Spinal cord (tissue), 10 donors: ENCODE results near the gene DYNLL2. TPM values are rescaled to one million over a fixed set of nuclear protein-coding genes. Genes with fewer than 3 reads are reported as not detected.

Experiments used
- DNase-seq, 6 donors: peaks; one replicate each; pipeline versions ENCODE4 v3.0.0 to v3.0.0-alpha.2; 2013 to 2015; ENCODE audit warnings: low spot score in 6 of 6, low read depth in 4 of 6
- H3K27ac ChIP-seq: one replicate; pipeline ENCODE4 v1.5.1; 2013; ENCODE audit warnings: low read depth, low read length, control low read depth
- H3K27me3 ChIP-seq: one replicate; pipeline ENCODE4 v1.6.1; 2013; ENCODE audit warnings: low read length; ENCODE audit not compliant: control insufficient read depth, insufficient read depth
- H3K36me3 ChIP-seq: one replicate; pipeline ENCODE4 v1.6.1; 2013; ENCODE audit warnings: low read length; ENCODE audit not compliant: control insufficient read depth, insufficient read depth
- H3K4me1 ChIP-seq: one replicate; pipeline ENCODE4 v1.6.1; 2013; ENCODE audit warnings: low read length; ENCODE audit not compliant: control insufficient read depth, insufficient read depth
- H3K4me3 ChIP-seq: one replicate; pipeline ENCODE4 v1.5.1; 2013; ENCODE audit warnings: low read depth, low read length, control low read depth
- H3K9me3 ChIP-seq: one replicate; pipeline ENCODE4 v1.6.1; 2013; ENCODE audit warnings: low read length; ENCODE audit not compliant: control insufficient read depth, insufficient read depth
- WGBS: methylation state at CpG from one replicate; pipeline ENCODE4 v1.1.5; 2013; ENCODE audit warnings: missing lambda C conversion rate; ENCODE audit not compliant: insufficient coverage; 5-methylcytosine and 5-hydroxymethylcytosine counted together
- polyA plus RNA-seq, 2 donors: library from polyadenylated mRNA; unstranded; fragments of 120-200 nt; gene quantifications; one replicate each; pipeline ENCODE4 v1.2.1, GENCODE V29; 2013; ENCODE audit not compliant: insufficient read length in 2 of 2
- total RNA-seq, 2 donors: library from RNA; depleted of rRNA in 1 of 2; stranded (reverse); fragments of 120-200 nt in 1 of 2; fragments of >200 nt in 1 of 2; gene quantifications; one replicate each; pipeline versions ENCODE4 v1.2.3 to v1.2.4, GENCODE V29; 2013 to 2014
- donor health status: healthy.

Gene DYNLL2
- total and polyA plus RNA-seq, 4 donors = 33.1 to 152 (median 100) TPM

DNA sequence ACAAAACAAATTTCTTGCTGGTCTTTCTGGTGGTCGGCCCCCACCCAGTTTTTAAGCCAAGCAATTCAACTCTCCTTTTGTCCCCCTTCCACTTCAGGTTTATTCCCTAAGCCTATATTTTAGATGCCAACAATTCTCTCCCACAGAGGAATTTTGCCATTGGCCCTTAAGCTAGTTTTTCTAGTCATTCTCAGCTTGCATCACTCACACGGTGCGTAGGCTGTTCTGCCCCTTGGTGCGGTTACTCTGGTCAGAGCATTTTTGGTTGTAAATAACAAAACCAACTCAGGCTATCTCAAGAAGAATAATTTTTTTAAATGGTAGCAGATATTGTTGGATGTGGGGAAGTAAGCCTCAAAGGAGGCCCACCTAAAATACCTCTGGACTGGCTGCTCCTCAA is 33.7 kb upstream of the DYNLL2 start:
- Histone ChIP-seq H3K4me3 (no peak overlapping the region), H3K4me1 (peaks cover 5% of the 10 kb centered on the region), H3K36me3 (no peaks in the 10 kb centered on the region), H3K27me3 (no peaks in the 10 kb centered on the region), H3K9me3 (no peaks in the 10 kb centered on the region), H3K27ac (no peak overlapping the region)
- 83% methylated on average over 1 of the region's 4 CpGs for WGBS
- no peak for DNase-seq

DNA sequence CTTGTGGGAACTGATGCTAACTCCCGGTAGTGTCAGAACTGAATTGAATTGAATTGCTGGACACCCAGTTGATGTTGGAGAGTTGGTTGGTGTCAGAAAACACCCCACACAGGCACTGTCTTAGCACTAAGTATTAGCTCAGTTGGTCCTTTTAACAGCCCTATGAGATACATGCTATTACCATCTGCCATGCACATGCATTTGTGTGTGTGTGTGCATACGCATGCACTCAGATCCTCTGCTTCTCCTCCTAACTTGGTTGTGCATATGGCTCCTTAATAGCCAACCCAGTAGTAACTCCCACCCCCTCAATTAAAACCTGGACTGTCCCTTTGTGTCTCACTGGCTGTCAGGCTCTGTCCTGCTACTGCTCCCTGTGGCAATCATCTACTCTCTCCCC is 32.3 kb upstream of the DYNLL2 start:
- Histone ChIP-seq H3K27me3 (no peaks in the 10 kb centered on the region), H3K4me1 (peaks cover 5% of the 10 kb centered on the region), H3K9me3 (no peaks in the 10 kb centered on the region), H3K4me3 (no peak overlapping the region), H3K36me3 (no peaks in the 10 kb centered on the region), H3K27ac (no peak overlapping the region)
- DNase-seq = no peak
- whole genome bisulfite sequencing = no CpG with 5 or more reads among the region's 2 CpGs

- no peaks in the 10 kb centered on the region for H3K36me3 ChIP-seq
- no peaks in the 10 kb centered on the region for H3K9me3 ChIP-seq
- DNase-seq = no peak
- no peak overlapping the region for H3K4me3 ChIP-seq
- H3K27me3 ChIP-seq = no peaks in the 10 kb centered on the region
- H3K4me1 ChIP-seq = peaks cover 4% of the 10 kb centered on the region
- H3K27ac ChIP-seq = no peak overlapping the region
- 100% methylated on average over 1 of the region's 1 CpG for WGBS
These were observed 31.8 kb upstream of the DYNLL2 start for GRCh38 chr17:58051468-58051867.

- H3K27me3 ChIP-seq = no peaks in the 10 kb centered on the region
- no peak overlapping the region for H3K4me3 ChIP-seq
- H3K36me3 ChIP-seq = no peaks in the 10 kb centered on the region
- no CpG with 5 or more reads among the region's 1 CpG for WGBS
- H3K27ac ChIP-seq = no peak overlapping the region
- H3K9me3 ChIP-seq = no peaks in the 10 kb centered on the region
- H3K4me1 ChIP-seq = no peaks in the 10 kb centered on the region
- DNase-seq = no peak
These were observed 30.8 kb upstream of the DYNLL2 start for GRCh38 chr17:58052407-58052806.

DNA sequence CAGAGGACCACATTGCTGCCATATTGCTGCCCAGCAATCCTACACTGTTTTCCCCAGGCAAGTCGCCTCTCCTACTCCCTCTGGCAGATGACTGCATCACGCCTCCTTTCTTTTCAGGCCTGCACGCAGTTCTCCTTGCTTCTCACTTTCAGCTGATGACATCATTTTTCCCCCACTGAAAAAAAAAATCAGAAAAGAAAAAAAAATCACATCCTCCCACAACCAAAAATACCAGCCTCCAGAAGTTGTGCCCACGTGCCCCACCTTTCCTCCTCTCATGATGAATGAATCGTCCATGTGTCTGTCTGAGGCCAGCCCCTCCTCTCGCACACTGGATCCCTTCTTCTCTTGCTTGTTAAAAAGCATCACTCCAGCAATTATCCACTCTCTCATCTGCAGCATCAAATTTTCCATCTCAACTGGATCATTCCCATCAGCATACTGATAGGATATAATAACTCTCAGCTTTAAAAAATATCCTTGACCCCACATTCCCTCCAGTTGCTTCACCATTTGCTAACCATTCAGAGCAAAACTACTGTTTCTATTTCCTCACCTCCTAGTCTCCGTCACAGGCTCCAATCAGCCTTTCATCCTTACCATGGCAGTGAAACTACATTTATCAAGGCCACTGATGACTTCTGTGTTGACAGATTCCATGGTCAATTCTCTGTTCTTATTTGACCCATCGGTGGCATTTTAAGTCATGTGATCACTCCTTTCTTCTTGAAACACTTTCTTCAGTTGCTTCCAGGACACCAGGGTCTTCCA is 30.1 kb upstream of the DYNLL2 start:
- WGBS = 68% methylated on average over 8 of the region's 8 CpGs
- no peaks in the 10 kb centered on the region for H3K36me3 ChIP-seq
- H3K27me3 ChIP-seq = no peaks in the 10 kb centered on the region
- no peak for DNase-seq
- H3K4me3 ChIP-seq = no peak overlapping the region
- H3K4me1 ChIP-seq = no peaks in the 10 kb centered on the region
- H3K9me3 ChIP-seq = no peaks in the 10 kb centered on the region
- H3K27ac ChIP-seq = no peak overlapping the region

DNA sequence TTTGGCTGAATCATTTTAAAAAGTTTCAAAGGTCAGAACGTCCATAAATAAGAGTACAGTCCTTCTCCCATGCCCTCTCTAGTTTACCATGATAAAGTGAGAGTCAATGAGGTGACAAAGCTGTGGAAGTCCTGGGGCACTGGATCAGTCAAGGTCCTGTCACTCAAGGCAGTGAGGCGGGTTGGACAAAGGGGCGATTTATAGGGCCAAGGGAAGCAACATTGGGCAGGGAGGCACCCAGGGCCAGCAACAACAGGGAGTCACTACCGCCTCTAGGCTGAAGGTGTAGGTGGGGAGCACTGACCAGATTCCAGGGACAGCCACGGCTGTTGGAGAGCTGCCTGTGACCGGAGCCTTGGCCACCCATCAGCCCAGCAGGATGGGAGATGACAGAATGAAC is 28.6 kb upstream of the DYNLL2 start:
- 92% methylated on average over 4 of the region's 6 CpGs for WGBS
- no peak for DNase-seq
- Histone ChIP-seq H3K9me3 (no peaks in the 10 kb centered on the region), H3K4me3 (no peak overlapping the region), H3K4me1 (peaks cover 1% of the 10 kb centered on the region), H3K27me3 (no peaks in the 10 kb centered on the region), H3K27ac (no peak overlapping the region), H3K36me3 (no peaks in the 10 kb centered on the region)

GRCh38 chr17:58056476-58056875 is 26.7 kb upstream of the DYNLL2 start:
- no peak overlapping the region for H3K4me3 ChIP-seq
- no peaks in the 10 kb centered on the region for H3K36me3 ChIP-seq
- no peaks in the 10 kb centered on the region for H3K9me3 ChIP-seq
- H3K27me3 ChIP-seq = no peaks in the 10 kb centered on the region
- no peak for DNase-seq
- no peak overlapping the region for H3K27ac ChIP-seq
- H3K4me1 ChIP-seq = peaks cover 15% of the 10 kb centered on the region

- H3K4me3 ChIP-seq = no peak overlapping the region
- no peak overlapping the region for H3K27ac ChIP-seq
- H3K36me3 ChIP-seq = no peaks in the 10 kb centered on the region
- WGBS = 34% methylated on average over 5 of the region's 5 CpGs
- peaks cover 21% of the 10 kb centered on the region for H3K4me1 ChIP-seq
- peak in 1 of 6 donors; percentile 79 for DNase-seq
- H3K9me3 ChIP-seq = no peaks in the 10 kb centered on the region
- H3K27me3 ChIP-seq = no peaks in the 10 kb centered on the region
These were observed 24.1 kb upstream of the DYNLL2 start for GRCh38 chr17:58059141-58059540.

GRCh38 chr17:58060596-58061191 is 22.5 kb upstream of the DYNLL2 start:
- Histone ChIP-seq H3K9me3 (no peaks in the 10 kb centered on the region), H3K27me3 (no peaks in the 10 kb centered on the region), H3K36me3 (no peaks in the 10 kb centered on the region), H3K27ac (peak overlapping the region; percentile 43), H3K4me3 (no peak overlapping the region), H3K4me1 (peaks cover 26% of the 10 kb centered on the region)
- DNase-seq = peak in 4 of 6 donors; percentile 57 to 98 (median 82)
- WGBS = 10% methylated on average over 8 of the region's 9 CpGs

GRCh38 chr17:58061672-58062071 is 21.5 kb upstream of the DYNLL2 start:
- peaks cover 26% of the 10 kb centered on the region for H3K4me1 ChIP-seq
- no peaks in the 10 kb centered on the region for H3K27me3 ChIP-seq
- WGBS = 82% methylated on average over 5 of the region's 5 CpGs
- no peak overlapping the region for H3K4me3 ChIP-seq
- H3K9me3 ChIP-seq = no peaks in the 10 kb centered on the region
- H3K36me3 ChIP-seq = no peaks in the 10 kb centered on the region
- no peak overlapping the region for H3K27ac ChIP-seq
- DNase-seq = peak in 1 of 6 donors; percentile 84
